Coronary artery (tissue), 2 donors: Measurements from ENCODE around the gene CCBE1.
"Not testable (repeated sequence)": the region's sequence is repeated elsewhere in the genome, so short reads cannot be mapped to it uniquely, and the experiment has no call there.

ENCODE experiments used
- DNase-seq: peaks from one replicate; pipeline ENCODE4 v3.0.0-alpha.2; 2017; ENCODE audit warnings: low spot score
- H3K27ac ChIP-seq, 2 donors: fragments of 200-600 bp; sonication (generic); one replicate each; pipeline ENCODE4 v1.5.1; 2016 to 2019
- H3K4me3 ChIP-seq: fragments of 200-600 bp; sonication (generic); 2 replicates; pipeline ENCODE4 v1.5.1; 2016; ENCODE audit warnings: mild to moderate bottlenecking, moderate library complexity
- TF ChIP-seq, protein P1 (sequence below): fragments of 200-600 bp; sonication (generic); IDR thresholded peaks from one replicate; pipeline ENCODE4 v1.5.1; 2019; ENCODE audit warnings: antibody characterized with exemption

The CCBE1 gene

DNA sequence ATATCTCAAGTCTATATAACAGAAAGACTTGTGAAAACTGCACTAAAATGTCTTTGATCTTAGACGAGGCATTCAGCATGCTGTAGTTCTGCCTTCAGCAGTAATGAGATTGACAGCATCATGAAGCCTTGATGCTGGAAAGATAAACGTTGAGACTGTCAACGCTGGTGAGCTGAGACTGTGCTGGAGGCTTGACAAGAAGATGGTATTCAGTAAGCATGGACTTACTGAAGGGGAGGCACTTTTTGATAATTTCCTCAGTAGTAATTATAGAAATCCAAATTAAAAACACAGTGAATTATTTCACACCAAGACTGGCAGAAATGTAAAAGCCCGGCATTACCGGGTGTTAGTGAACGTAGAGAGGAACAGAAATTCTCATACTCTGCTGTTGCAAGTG is 162.2 kb downstream of the CCBE1 start:
- no peak overlapping the region for H3K27ac ChIP-seq
- TF ChIP-seq, protein P1, sequence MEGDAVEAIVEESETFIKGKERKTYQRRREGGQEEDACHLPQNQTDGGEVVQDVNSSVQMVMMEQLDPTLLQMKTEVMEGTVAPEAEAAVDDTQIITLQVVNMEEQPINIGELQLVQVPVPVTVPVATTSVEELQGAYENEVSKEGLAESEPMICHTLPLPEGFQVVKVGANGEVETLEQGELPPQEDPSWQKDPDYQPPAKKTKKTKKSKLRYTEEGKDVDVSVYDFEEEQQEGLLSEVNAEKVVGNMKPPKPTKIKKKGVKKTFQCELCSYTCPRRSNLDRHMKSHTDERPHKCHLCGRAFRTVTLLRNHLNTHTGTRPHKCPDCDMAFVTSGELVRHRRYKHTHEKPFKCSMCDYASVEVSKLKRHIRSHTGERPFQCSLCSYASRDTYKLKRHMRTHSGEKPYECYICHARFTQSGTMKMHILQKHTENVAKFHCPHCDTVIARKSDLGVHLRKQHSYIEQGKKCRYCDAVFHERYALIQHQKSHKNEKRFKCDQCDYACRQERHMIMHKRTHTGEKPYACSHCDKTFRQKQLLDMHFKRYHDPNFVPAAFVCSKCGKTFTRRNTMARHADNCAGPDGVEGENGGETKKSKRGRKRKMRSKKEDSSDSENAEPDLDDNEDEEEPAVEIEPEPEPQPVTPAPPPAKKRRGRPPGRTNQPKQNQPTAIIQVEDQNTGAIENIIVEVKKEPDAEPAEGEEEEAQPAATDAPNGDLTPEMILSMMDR = no peak
- no peak for DNase-seq
- no peak overlapping the region for H3K4me3 ChIP-seq

DNA sequence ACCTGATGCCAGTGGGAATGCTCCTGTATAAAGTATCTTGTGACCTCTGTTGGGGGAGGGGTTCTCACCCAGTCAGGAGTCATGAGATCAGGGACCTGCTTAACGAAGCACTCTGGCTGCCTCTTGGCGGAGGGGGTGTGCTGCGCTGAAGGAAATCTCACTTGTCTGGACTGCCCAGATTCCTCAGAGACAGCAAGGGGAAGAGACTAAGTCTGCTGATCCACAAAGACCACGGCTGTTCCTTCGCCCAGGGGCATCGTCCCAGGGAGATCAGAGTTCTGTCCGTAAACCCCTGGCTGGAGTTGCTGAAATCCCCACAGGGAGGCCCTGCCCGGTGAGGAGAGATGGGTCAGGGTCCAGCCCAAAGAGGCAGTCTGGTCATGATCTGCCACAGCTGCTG is 168.4 kb downstream of the CCBE1 start:
- no peak for DNase-seq
- H3K4me3 ChIP-seq = no peak overlapping the region
- TF ChIP-seq, protein P1 = no peak
- H3K27ac ChIP-seq = no peak overlapping the region

GRCh38 chr18:59520562-59521355 is 176.5 kb downstream of the CCBE1 start:
- TF ChIP-seq, protein P1 = no peak
- H3K27ac ChIP-seq = no peak overlapping the region
- H3K4me3 ChIP-seq = no peak overlapping the region
- no peak for DNase-seq

- H3K4me3 ChIP-seq = no peak overlapping the region
- no peak for DNase-seq
- H3K27ac ChIP-seq = no peak overlapping the region
- TF ChIP-seq, protein P1 = no peak
Observed at GRCh38 chr18:59518705-59519104, 178.5 kb downstream of the CCBE1 start.

GRCh38 chr18:59517446-59518165 is 179.6 kb downstream of the CCBE1 start:
- Histone ChIP-seq H3K4me3 (no peak overlapping the region), H3K27ac (no peak overlapping the region)
- no peak for DNase-seq
- TF ChIP-seq, protein P1 = no peak

- no peak for DNase-seq
- Histone ChIP-seq H3K27ac (no peak overlapping the region), H3K4me3 (no peak overlapping the region)
- TF ChIP-seq, protein P1 = no peak
Observed at GRCh38 chr18:59516356-59517155, 180.7 kb downstream of the CCBE1 start.

GRCh38 chr18:59515956-59516355 is 181.3 kb downstream of the CCBE1 start:
- not testable (repeated sequence) for DNase-seq, H3K27ac ChIP-seq, H3K4me3 ChIP-seq
